WERI-Rb-1 (cell line): Measurements from ENCODE around the gene FANK1.

Source experiments
- DNase-seq: peaks from one replicate; pipeline ENCODE4 v3.0.0-alpha.2; 2020
- H3K27ac ChIP-seq: fragments of 250-450 bp; sonication (Bioruptor Pico); 2 replicates; pipeline ENCODE4 v1.5.1; 2020; ENCODE audit warnings: mild to moderate bottlenecking, moderate library complexity
- H3K27me3 ChIP-seq: fragments of 250-450 bp; sonication (Bioruptor Pico); 2 replicates; pipeline ENCODE4 v1.5.1; 2021; ENCODE audit warnings: mild to moderate bottlenecking, low read depth, moderate library complexity; ENCODE audit not compliant: insufficient read depth, severe bottlenecking
- H3K36me3 ChIP-seq: fragments of 250-450 bp; sonication (Bioruptor Pico); 2 replicates; pipeline ENCODE4 v1.5.1; 2020; ENCODE audit warnings: mild to moderate bottlenecking, moderate library complexity
- H3K4me3 ChIP-seq: 2 replicates; pipeline ENCODE4 v1.5.1; 2011; ENCODE audit warnings: low read depth, mild to moderate bottlenecking, control low read depth, low read length
- H3K9me3 ChIP-seq: fragments of 250-450 bp; sonication (Bioruptor Pico); 2 replicates; pipeline ENCODE4 v1.5.1; 2021; ENCODE audit warnings: mild to moderate bottlenecking, moderate library complexity; ENCODE audit not compliant: severe bottlenecking
- CTCF ChIP-seq: IDR thresholded peaks from 2 replicates; pipeline ENCODE4 v1.5.1; 2011; ENCODE audit warnings: low read depth, mild to moderate bottlenecking, control low read depth, inconsistent platforms, low read length

FANK1 gene

GRCh38 chr10:125984865-125985495 lies 88.6 kb downstream of the FANK1 start:
- no peak for DNase-seq
- no peak overlapping the region for H3K4me3 ChIP-seq
- no peaks in the 10 kb centered on the region for H3K36me3 ChIP-seq
- H3K9me3 ChIP-seq: no peaks in the 10 kb centered on the region
- no peak for TF ChIP-seq CTCF
- no peak overlapping the region for H3K27ac ChIP-seq
- no peaks in the 10 kb centered on the region for H3K27me3 ChIP-seq

- DNase-seq: no peak
- Histone ChIP-seq H3K27me3 (no peaks in the 10 kb centered on the region), H3K27ac (no peak overlapping the region), H3K36me3 (no peaks in the 10 kb centered on the region), H3K9me3 (no peaks in the 10 kb centered on the region), H3K4me3 (no peak overlapping the region)
- TF ChIP-seq CTCF: no peak
Measured at GRCh38 chr10:125985557-125986240, 89.3 kb downstream of the FANK1 start.

GRCh38 chr10:125989791-125990190 lies 93.4 kb downstream of the FANK1 start:
- H3K27ac ChIP-seq: no peak overlapping the region
- no peaks in the 10 kb centered on the region for H3K36me3 ChIP-seq
- H3K27me3 ChIP-seq: no peaks in the 10 kb centered on the region
- no peak for TF ChIP-seq CTCF
- no peak for DNase-seq
- H3K9me3 ChIP-seq: no peaks in the 10 kb centered on the region
- no peak overlapping the region for H3K4me3 ChIP-seq

GRCh38 chr10:125990974-125991373 lies 94.6 kb downstream of the FANK1 start:
- no peak overlapping the region for H3K27ac ChIP-seq
- DNase-seq: no peak
- H3K4me3 ChIP-seq: no peak overlapping the region
- no peaks in the 10 kb centered on the region for H3K27me3 ChIP-seq
- H3K36me3 ChIP-seq: no peaks in the 10 kb centered on the region
- no peak for TF ChIP-seq CTCF
- no peaks in the 10 kb centered on the region for H3K9me3 ChIP-seq

- H3K27me3 ChIP-seq: no peaks in the 10 kb centered on the region
- DNase-seq: no peak
- H3K36me3 ChIP-seq: no peaks in the 10 kb centered on the region
- H3K27ac ChIP-seq: no peak overlapping the region
- no peaks in the 10 kb centered on the region for H3K9me3 ChIP-seq
- H3K4me3 ChIP-seq: no peak overlapping the region
- TF ChIP-seq CTCF: no peak
Measured at GRCh38 chr10:125991392-125991791, 95.0 kb downstream of the FANK1 start.
